Measurements from ENCODE around the gene ROR1. TPM values are rescaled to one million over a fixed set of nuclear protein-coding genes. Genes with fewer than 3 reads are reported as not detected.

ROR1 gene
- polyA plus RNA-seq (2013, experiment 1 of 2; ENCODE audit: insufficient read length): 12.4 TPM
- polyA plus RNA-seq (2013, experiment 2 of 2; ENCODE audit: insufficient read length): 13.4 TPM

DNA sequence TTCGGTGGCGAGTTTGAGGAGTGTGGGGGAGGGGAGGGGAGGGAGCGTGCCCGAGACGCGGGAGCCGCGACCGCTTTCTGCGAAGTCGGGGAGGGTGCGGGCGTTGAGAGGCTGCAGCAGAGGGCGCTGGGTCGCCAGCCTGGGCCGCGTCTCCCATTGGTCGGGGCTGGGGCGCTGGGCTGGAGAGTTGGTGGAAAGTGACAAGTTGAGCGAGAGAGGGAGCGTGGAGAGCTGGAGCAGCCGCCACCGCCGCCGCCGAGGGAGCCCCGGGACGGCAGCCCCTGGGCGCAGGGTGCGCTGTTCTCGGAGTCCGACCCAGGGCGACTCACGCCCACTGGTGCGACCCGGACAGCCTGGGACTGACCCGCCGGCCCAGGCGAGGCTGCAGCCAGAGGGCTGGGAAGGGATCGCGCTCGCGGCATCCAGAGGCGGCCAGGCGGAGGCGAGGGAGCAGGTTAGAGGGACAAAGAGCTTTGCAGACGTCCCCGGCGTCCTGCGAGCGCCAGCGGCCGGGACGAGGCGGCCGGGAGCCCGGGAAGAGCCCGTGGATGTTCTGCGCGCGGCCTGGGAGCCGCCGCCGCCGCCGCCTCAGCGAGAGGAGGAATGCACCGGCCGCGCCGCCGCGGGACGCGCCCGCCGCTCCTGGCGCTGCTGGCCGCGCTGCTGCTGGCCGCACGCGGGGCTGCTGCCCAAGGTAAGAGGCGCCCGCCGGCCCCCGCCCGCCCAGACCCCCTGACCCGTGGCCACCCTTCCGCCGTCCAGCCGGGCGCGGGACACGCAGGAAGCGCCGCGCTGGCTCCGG is at the start of gene ROR1:
Gene ROR1, plus strand, starts transcription at position 203 of the 802 bp plus-strand sequence.
- peak; percentile 87 for DNase-seq

DNA sequence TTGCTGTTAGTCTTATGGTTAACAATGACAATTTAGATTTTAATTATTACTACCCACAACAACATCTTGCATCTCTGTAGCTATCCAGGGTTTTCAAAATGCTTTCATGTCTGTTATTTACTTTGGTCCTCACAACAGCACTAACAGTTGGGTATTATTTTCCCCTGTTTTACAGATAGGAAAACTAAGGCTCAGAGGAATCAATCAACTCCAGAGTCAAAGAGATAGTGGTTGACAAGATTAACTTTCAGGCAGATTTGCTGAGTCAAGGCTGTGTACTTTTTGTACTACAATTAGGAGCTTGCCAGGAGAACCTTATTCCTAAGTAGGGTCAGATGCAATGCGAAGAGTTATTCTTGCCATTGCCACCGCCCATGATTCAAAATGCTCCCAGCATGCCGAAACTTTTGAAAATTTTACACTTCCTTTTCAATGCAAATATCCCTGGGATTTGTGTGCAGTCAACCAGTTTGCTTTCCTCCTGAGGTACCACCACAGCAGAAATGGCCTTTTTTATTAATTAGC is 49.4 kb upstream of the ROR1 start:
- DNase-seq: no peak

DNA sequence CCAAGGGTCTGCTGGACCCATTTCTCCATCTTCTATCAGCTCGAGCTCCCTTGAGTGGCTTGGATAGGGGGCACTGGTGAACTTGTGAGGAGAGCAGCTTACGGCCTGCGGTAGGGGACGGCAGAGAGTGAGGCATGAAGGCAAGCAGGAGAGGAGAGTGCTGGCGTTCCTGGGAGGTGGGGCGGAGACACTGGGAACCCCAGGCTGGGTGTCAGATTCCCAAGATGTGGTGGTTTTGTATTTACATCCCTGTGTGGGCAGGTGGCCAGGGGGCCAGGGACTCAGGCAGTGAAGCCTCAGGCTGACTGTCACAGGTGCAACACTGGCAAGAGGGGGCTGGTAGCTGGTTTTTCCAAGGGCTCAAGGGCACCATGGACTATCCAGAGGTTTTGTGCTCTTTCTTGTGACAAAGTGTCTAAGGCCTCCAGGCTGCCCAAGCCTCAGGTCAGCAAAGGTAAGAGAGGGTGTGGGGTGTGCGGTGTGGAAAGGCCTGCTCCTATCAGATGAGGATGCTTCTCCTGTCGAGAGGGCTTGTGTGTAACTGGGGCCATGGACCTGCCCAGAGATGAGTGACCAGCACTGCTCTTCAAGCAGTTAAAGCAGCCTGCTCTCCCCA is 45.1 kb upstream of the ROR1 start:
- no peak for DNase-seq

DNA sequence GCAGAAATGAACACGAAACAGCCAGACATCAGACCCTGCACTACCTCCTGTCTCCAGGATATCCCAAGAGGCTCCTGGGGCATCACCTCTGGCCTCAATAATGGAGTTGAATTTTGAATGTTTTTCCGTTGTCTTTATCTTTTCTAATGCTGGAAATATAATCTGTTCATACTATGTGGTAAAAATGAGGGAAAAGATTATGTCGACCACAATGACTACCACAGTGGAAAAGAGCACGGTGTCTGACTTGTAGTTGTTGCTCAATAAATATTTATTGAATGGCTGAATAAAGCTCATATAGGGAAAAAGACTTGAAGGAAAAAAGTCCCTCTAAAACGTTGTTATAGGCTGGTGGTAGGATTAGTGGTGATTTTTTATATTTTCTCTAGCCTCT is 44.6 kb upstream of the ROR1 start:
- DNase-seq: no peak

DNA sequence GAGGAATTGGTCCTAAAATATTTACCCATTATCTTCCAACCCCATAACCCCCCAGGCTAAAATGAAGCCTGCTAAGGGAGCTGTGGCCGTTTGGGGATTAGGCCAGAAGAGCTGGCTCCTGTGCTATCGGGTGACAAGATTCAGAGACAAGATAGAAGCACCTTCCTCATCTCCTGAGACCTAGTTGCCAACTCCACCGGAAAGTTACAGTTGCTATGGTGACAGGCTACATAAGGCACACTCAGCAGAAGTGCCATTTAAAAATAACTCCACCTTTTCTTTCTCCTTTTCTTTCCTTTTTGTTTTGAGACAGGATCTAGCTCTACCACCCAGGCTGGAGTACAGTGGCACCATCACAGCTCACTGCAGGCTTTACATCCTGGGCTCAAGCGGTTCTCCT is 43.6 kb upstream of the ROR1 start:
- DNase-seq: no peak

DNA sequence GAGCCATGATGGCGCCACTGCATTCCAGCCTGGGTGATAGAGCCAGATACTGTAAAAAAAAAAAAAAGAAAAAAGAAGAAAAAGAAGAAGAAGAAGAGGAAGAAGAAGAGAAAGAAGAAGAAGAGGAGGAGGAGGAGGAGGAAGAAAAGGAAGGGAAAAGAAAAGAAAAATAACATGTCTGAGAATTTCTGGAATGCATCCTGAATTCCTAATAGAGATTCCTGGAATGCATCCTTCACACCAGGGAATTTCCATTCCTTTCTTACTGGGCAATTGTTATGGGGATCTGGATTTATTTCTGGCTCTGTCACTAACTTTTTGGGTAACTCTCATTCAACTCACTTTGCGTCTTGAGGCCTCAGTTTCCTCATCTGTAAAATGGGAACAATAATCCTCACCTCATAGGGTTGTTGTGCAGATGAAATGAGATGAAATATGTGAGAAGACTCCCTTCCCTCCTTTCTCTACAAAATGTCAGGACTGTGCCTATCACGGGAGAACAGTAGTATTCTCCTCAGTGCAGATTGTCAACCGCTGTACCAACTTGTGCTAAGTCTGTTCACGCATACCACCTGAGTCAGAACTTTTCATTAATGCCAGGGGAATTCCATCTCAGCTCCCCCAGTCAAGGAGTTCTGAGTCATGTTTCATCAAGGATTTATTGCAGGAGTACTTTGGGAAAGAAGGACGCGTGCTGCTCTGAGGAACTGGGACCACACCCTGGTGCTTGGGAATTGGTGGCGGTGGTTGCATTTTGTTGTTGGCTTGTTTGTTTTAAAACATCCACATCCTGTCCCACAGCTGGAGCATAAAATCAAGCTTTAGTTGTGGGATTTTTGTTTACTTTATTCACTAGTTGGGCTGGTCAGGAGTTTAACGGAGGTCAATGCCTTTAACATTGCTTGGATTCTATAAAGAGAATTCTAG is 42.4 kb upstream of the ROR1 start:
- DNase-seq: peak; percentile 92

DNA sequence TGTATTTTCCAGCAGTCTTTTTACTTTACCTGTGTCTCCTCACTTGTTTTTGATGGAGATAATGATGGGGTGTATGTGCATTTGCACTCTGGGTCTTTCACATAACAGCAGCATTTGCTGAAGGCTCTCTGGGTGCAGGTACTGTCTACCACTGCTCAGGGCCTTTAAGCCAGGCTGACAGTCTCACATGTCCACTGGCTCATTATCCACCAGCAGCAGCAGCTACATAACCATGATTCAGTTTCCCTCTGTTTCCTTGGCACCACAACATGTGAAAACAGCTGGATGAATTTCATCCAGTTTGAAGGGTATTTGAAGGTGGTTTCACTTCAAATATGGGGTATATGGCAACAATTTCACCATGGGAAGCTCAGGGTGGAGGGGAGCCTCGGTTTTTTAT is 41.2 kb upstream of the ROR1 start:
- DNase-seq: no peak

DNA sequence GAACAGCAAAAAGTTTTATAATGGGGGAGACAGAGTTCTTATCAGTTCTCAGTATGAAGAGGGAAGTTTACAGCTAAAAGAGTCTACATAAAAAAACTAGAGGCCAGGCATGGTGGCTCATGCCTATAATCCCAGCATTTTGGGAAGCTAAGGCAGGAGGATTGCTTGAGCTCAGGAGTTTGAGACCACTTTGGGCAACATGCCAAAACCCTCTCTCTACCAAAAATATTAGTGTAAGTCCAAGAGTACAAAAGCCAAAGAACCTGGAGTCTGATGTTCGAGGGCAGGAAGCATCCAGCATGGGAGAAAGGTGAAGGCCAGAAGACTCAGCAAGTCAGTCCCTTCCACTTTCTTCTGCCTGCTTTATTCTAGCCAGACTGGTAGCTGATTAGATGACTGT is 35.0 kb upstream of the ROR1 start:
- no peak for DNase-seq

DNA sequence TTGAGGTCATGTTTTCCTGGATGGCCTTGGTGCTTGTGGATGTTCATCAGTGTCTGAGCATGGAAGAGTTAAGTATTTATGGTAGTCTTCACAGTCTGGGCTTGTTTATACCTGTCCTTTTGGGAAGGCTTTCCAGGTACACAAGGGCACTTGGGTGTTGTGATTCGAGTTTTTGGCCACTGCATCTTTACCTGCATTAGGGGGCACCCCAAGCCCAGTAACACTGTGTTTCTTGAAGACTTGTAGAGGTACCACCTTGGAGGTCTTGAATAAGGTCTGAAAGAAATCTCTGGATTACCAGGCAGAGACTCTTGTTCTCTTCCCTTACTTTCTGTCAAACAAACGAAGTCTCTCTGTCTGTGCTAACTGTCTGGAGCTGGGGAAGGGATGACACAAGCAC is 34.4 kb upstream of the ROR1 start:
- DNase-seq: no peak

DNA sequence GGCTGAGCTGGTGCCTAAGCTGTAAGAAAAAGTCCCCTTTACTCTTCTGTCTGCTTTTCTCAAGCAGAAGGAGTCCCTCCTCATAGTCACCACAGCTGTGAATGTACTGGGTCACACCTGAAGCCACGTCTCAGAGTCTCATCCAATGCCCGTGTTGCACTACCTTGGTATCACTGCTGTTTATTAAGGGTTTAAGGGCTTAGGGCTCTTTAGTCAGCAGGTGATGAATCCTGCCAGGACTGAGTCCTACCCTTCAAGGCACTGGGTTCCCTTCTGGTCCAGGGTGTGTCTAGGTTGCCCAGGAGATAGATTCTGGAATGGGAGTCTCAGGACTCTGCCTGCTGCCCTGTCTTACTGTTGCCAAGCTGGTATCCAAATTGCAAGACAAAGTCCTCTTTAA is 33.4 kb upstream of the ROR1 start:
- no peak for DNase-seq

DNA sequence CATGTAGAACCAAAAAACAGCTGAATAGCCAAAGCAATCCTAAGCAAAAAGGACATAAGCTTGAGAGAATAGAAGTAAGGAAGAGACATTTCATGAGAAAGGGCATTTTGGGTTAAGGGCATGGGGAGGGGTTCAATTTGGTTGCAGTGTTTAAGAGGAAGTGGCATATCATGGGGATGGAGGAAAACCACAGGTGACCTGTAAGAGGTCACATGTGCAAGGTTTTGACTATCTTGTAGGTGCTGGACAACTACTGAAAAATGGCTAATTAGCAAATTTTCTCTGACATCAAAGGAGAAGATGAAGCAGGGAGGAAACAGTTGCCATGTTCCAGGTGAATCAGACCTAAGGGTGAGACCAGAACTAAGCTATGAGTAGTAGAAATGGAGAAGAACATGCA is 31.3 kb upstream of the ROR1 start:
- no peak for DNase-seq

DNA sequence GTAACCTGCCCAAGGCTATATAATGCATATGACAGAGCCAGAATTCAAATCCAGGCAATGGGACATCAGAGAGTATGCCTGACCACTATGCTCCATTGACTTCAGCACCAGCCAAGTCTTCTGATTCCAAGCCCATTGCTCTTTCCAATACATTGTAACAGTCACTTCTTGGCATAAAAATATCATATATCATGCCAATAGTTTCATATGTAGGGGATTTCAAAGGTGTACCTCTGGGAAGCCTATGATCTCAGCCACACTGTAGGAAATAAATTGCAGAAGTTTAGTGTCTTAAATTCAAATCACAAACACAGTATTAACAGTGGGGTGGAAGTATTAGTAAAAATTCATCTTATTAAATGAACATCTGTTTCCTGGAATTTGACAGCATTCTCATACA is 30.0 kb upstream of the ROR1 start:
- DNase-seq: no peak

DNA sequence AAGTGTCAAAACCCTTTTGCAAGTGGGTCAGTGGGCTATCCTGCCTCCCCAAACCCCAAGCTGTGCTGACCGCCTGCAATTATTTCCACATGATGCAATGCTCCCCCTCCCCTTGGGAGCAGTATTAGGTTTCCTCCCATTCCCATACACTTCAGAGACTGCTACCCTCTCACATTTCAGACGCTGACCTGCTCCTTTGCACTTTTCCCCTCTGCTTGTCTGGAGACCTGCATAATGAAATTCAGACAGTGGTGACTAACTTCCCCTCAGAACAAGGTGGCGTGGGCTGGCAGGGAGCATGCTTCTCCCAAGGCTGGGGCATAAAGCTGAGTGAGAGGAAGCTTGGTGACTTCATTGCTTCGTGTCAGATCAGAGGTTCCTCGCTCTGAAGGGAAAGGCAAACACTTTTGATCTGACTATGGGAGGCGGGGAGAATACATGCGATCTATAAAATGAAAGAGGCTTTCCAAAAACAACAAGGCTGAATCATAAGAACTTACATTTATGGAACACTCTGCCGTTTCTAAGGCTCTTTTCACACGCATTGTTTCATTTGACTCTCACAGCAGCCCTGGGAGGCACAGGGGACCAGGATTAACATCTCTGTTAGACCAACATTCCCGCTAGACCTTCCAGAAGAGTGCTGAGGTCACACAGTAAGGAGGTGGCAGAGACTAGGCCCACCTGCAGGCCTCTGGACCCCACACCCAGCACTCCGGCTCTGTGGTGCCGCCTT is 27.5 kb upstream of the ROR1 start:
- peak; percentile 92 for DNase-seq

DNA sequence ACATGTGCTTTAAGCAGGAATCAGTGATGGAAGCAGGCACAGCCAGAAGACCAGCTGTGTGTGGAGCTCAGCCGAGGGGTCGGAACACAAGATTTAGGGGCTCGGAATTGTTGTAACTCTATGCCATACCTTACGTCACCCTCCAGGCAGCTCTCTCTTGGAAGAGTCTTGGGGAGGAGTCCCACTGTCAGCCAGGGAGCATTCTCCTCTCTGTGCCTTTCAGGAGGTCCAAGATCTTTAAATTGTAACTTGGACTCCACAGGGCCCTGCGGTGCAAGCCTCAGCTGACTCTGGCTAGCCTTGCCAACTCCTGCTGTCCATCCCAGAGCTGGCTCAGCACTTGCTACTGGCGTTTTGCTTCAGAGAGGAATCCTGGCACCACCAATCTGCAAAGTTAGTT is 26.4 kb upstream of the ROR1 start:
- DNase-seq: peak; percentile 23

DNA sequence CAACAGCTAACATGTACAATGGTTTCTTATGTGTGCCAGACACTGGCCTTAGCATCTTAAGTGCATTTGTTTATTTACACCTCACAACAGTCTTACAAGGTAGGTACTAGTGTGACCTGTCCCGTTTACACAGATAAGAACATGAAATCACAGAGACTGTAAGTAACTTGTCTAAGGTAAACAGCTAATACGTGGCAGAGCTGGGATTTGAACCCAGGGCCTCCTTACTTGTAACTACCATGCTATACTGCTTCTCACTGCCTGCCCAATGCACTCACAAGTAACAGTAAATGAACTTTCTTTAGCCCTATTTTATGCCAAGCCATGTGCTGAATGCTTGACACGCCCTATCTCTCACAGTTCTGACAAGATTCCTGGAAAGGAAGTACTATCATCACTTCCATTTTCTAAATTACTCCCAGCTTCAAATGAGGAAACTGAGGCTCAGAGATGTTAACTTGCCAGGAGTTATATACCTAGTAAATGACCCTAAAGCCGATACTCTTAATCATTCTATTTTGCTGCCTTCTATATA is 25.7 kb upstream of the ROR1 start:
- DNase-seq: no peak

DNA sequence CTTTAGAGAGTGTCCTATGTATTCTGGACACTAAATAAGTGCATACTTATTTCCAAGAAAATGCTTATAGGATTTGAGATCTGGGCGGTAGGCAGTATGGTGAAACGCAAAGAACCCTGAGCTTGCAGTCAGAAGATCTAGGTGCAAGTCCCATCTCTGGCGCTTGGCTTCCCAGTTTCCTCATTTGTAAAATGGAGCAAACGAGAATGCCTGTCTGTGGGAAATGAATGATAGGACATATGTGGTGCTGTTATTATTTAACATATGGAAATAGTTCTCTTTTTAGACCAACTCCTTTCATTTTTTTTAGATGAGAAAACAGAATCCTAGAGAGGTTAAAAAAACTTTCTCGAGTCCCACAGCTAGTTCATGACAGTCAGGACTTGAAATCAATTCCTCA is 25.2 kb upstream of the ROR1 start:
- DNase-seq: peak; percentile 40

DNA sequence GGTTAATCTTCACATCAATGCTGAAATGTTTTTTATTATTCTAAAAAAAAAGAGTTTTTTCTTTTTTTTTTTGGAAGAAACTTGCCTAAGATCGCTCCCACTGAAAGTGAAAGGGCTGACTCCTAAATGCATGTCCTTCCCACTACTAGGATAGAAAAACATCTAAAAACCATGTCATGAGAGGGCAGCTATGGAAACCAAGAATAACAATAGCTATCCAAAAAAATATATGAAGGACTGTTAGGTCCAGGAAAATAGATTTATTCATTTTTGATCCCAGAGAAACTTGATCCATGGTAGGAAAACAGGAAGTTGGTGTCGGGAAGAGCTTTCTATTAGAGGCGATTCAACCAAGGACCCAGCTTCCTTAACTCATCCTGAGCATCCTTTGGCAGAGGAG is 23.1 kb upstream of the ROR1 start:
- no peak for DNase-seq

DNA sequence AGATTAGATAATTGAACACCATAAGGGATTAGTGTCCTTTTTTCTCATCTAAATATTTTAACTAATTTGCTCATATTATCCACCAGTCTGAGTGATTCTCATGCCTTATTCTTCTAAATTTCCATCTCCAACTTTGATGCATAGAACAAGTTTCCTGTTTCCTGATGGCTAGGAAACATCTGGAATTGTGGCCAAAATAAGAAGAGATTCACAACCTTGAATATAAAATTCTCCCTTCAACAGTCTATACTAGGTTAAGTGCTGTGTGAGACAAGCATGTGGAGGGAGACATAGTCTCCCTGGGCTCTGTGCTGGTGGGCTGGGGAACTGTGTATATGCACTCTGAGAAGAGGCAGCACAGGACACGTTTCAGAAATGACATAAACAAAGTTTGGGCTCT is 21.6 kb upstream of the ROR1 start:
- DNase-seq: no peak

DNA sequence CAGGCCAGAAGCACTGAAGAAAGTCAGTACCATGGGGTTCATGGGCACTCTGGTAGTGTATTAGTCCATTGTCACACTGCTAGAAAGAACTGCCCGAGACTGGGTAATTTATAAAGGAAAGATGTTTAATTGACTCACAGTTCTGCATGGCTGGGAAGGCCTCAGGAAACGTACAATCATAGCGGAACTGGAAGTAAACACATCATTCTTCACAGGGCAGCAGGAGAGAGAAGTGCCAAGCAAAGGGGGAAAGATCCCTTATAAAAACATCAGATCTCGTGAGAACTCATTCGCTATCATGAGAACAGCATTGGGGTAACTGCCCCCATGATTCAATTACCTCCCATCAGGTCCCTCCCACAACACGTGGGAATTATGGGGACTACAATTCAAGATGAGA is 20.2 kb upstream of the ROR1 start:
- no peak for DNase-seq

DNA sequence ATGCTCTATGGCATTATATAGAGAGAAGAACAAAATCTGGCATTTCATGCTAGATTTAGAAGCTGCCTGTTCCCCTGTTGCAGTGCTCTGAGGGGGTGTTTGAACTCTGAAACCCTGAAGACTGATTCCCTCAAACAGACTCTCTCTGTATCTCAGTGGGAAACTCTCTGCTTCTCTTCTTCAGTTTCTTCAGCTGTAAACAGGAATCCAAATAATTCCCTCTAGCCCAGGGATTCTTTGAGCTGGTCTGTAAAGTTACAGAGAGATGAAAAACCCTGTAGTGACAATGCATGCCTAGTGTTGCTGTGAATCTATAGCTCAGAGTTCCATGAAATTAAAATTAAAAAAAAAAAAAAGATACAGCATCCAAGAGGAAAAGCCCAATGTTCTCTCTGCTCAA is 17.0 kb upstream of the ROR1 start:
- no peak for DNase-seq

DNA sequence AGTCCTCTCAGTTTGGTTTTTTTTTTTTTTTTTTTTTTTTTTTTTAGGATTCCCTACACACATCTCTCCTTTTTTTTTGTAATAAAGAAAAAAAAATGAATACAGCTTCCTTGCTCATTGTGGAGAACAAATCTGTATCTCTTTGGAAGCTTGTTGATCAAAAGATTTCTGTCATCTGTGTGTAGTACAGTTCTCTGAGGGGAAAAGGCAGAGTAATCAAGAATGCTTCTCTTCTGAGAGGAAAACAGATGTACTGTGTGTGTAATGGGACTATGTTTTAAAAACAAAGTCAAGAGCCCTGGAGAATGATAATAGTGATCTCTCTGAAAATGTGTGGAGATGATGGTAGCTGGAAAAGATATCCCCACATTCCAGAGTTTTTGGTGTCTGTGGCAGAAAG is 16.5 kb upstream of the ROR1 start:
- DNase-seq: no peak

DNA sequence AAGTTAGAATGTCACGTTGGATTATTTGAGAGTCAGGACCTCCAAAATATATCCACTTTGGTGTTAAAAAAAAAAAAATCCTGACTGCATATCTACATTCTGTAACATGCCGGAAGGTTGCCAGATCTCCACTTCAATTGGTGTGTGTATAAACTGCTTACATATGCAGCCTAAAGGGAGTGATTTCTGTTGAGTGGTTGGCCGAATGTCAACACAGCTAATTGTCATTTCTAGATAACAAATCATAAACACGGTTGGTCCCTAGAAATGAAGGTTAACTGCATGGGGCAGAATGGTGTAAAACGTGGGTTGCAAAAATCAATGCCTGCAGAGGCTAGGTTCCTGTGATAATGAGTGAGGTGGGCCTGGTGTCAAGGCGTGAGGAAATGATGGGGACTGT is 15.0 kb upstream of the ROR1 start:
- no peak for DNase-seq
